DMS53 (cell line): Measurements from ENCODE around the gene MED31.
"Not testable (repeated sequence)": the region's sequence is repeated elsewhere in the genome, so short reads cannot be mapped to it uniquely, and the experiment has no call there.

Experiments used
- DNase-seq: peaks from one replicate; lab custom pipeline; 2025; lab: John Stamatoyannopoulos, UW

MED31 gene

GRCh38 chr17:6677158-6677831 is 25.9 kb upstream of the MED31 start:
- no peak for DNase-seq

GRCh38 chr17:6676802-6677157 is 25.4 kb upstream of the MED31 start:
- no peak for DNase-seq

DNA sequence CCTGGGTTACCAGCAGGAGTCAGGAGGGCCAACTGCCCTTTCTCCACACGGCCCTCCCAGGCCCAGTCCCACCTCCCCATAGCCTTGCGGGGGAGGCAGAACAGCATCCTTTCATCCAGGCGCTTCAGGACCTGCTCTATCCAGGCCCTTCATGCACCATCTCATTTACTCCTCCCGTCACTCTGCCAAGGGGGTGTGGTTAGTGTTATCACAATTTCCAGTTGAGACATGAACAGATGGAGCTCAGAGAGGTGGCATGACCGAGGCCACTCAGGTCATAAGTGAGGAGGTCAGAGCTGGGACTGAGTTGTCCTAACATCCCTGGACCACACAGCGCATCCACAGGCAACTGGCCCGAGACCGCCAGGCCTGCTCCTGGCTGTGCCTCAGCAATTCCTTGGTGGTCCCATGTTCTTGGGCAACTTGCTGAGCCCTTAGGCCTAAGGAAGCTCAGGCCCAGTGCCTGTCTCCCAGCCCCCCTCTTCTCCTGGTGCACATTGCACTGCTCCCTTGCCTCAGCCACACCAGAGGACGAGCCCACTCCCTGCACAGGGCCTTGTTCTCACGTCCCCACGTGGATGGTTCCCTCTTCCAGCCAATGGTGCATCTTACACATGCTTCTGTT is 23.9 kb upstream of the MED31 start:
- no peak for DNase-seq

DNA sequence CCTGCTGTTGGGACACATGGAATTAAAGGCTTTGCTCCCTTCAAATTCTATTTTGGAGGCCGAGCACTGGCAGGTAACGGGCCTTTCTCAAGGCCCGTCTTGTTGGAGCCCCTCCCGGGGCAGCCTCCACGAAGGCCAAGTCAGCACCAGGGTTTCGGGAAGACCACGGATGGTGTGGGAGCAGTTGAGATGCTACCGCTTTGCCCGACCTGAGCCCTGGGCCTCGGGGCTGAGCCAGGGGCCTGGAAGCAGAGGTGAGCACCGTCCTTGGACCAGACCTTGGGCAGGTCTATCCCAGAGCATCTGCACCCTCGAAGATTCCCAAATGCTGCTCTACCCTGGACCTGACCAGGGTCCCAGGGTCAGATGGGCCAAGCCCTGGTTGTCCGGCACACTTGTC is 23.2 kb upstream of the MED31 start:
- no peak for DNase-seq

- DNase-seq = no peak
Measured at GRCh38 chr17:6671431-6671830, 20.0 kb upstream of the MED31 start.

- no peak for DNase-seq
Measured at GRCh38 chr17:6670999-6671398, 19.6 kb upstream of the MED31 start.

DNA sequence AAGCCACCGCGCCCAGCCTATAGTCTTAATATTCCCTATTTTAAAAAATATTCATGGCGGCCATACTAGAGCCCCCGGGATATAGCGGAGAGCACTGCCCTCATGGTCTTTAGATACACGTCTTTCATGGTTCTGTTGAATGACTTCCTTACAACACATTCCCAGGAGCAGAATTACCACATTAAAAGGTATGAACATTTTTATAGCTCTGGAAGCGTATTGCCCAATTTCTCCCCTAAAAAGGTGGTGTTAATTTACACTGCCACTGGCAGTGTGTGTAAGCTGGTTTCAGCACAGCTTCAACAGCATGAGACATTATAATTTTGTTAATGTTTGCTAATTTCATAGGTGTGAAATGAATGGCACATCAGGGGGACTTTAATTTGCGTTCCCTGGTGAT is 19.2 kb upstream of the MED31 start:
- no peak for DNase-seq

DNA sequence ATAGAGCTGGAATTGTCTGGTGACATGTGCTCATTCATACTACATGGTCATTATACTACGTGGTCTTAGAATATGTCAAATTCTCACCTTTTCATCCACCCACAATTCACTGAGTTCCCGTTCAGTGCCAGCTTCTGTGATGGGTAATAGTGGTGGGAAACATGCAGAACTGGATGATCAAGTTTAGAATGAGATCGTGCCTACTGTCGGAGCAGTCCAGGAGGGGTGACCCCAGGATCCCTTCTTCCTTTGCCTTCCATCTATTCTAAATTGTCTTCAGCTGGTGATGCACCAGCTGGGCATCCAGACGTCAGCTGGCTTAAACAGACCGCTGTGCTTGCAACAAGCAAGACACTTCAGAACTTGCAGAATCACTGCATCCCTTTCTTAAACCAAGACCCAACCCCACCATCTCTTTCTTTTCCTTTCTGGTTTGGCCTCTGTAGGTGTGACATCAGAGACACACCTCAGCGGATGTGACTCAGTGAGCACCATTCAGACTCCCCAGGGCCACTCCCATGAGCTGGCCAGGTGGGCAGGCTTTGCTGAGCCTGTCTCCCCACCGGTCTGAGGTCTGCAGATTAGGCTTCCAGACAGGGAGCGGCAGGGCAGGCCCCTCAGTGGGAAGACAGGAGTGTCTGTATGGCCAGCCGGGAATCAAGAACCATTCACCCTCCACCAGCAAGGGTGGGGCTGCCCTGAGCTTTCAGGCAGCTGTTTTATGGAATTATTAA is 18.2 kb upstream of the MED31 start:
- DNase-seq = peak; percentile 28

GRCh38 chr17:6668727-6669425 is 17.5 kb upstream of the MED31 start:
- no peak for DNase-seq

- no peak for DNase-seq
Measured at GRCh38 chr17:6668219-6668618, 16.8 kb upstream of the MED31 start.

DNA sequence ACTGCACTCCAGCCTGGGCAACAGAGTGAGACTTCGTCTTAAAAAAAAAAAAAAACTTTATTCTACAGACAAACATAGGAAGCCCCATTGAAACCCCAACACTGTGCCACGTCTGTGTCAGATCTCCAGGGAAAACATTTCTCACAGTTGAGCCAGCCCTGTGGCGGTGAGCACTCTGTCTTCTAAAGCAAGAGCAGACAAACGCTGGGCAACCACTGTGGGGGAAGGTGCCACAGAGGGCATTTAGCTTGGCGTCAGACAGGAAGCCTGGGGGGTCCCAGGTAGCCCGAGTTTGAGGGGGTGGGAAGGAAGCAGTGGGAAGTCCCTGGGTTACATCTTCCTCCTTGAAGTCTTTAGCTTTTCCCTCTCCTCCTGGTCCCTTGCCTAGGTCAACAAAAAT is 16.1 kb upstream of the MED31 start:
- DNase-seq = no peak

DNA sequence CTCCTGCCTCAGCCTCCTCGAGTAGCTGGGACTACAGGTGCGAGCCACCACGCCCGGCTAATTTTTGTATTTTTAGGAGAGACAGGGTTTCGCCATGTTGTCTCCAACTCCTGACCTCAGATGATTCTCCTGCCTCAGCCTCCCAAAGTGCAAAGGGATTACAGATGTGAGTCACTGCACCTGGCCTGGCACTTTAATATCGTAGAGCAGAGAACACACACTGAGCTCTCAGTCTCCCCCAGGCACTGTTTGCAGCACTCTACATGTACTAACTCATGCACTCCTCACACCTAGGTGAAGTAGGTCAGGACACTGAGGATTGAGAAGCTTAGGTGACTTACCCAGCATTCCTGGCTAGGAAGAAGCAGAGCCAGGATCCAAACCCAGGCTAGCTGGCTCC is 15.2 kb upstream of the MED31 start:
- peak; percentile 16 for DNase-seq

GRCh38 chr17:6666077-6666521 is 14.7 kb upstream of the MED31 start:
- peak; percentile 90 for DNase-seq

DNA sequence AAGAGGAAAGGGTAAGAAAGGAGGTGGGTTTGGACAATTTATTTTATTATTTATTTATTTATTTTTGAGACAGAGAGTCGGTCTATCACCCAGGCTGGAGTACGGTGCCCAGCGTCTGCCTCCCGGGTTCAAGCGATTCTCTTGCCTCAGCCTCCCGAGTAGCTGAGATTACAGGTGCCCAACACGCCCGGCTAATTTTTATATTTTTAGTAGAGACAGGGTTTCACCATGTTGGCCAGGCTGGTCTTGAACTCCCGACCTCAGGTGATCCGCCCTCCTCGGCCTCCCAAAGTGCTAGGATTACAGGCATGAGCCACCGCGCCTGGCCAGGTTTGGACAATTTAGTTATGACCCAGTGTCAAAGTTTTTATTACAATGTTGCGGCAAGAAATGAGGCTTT is 11.8 kb upstream of the MED31 start:
- DNase-seq = not testable (repeated sequence)

DNA sequence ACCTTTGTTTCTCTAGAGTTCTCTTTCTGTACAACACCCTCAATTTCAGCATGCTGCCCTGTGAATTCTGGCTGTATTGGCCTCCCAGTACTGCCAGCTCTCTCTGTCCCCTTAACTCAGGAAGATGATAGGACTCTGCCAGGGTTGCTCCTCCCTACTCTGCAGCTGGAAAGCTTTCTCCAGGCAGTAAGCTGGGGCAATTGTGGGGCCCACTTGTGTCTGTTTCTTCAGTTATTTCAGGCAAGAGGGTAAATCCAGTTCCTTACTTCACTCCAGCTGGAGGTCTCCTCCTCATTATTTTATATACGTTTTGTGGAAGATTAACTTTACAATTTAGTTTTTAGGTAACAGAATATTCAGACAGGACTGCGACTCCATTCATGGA is 10.1 kb upstream of the MED31 start:
- no peak for DNase-seq

DNA sequence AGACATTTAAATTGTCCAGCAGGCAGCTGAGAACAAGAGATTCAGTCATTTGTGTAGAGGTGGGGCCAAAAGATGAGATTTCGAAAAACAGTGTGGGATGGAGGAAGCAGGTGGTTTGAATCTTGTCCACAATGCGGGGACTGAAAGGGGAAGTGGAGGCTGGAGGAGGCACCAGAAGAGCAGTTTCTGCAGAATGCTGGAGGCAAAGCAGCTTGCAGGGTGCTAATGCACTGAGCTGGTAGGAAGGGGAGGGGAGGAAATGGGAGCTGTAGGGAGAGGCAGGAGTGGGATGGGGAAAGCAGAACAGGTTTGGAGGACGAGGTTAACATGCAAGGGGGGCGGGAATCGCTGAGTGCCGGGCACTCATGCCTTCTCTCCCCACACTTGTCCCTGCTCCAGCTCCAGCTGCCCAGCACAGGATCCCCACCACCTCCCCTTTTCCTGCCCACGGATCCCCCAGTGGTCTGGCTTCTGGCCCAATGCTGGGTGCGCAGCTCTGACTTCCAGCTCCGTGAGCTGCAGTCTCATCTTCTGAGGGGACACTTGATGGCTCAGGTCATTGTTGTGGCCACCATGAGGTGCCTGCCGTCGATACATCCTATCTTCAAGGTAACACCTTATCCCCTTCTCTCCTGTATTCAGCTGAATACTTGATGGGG is 9.5 kb upstream of the MED31 start:
- no peak for DNase-seq

GRCh38 chr17:6660101-6660500 is 8.7 kb upstream of the MED31 start:
- no peak for DNase-seq

- DNase-seq = not testable (repeated sequence)
Measured at GRCh38 chr17:6658411-6658810, 7.0 kb upstream of the MED31 start.

DNA sequence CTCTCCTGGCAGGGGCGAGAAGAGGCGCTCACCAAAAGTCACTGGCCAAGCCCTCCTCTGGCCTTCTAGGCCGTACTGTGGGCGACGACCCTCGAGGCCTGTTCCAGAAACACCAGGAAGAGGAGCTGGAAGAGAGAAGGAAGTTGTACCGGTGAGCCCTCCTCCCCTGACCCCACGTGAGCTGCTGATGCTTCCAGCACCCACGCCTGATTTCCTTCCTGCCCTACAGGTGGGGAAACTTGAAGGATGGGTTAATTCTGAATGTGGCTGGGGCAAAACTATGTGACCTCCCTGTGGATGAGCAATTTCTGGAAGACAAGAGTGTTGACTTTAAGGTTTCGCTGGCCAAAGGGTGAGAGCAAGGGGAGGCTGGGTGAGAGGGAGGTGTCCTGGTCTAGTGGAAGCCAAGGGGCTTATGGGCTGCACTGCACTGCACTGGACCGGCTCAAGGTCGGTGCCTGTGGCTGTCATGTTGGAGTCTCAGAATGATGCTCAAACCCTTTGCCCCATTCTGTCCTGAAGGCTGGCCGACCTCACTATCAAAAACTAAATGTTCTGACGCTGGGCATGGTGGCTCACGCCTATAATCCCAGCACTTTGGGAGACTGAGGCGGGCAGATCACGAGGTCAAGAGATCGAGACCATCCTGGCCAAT is 6.4 kb upstream of the MED31 start:
- no peak for DNase-seq

DNA sequence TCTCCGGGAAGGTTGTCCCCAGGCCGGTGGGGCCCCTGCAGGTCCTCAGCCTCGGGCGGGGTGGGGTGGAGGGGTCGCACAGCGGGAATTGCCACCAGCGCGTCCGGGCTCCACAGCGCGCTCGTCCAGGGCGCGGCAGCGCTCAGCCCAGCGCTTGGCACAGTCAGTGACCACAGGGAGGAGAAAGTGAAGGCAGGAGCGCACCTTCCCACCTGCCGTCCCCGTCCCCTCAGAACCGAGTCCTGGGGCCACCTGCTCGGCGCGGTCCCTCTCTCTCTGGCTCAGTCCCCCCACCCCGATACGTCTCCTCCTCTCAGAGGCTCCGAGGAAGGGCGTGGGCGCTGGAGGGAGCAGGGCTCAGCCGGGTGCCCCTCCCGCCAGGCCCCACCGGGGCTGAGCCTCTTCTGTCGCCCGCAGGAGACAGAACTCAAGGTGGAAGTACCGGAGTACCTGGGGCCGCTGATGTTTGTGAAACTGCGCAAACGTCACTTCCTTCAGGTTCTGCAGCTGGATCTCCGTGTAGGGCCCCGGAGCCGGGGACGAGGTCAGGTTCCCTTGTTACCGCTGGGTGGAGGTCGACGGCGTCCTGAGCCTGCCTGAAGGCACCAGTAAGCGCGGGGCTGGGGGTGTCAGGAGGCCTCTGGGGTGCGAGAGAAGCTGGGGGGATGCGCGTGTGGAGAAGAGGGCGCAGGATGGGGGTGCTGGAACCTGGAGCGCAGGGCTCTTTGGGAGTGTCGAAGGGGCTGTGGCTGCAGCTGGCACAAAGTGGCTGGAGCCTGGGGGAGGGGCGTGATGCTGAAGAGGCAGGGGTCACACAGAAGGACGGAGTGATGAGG is 5.6 kb upstream of the MED31 start:
- DNase-seq = peak; percentile 82
